GM21526 (cell line): ENCODE data around the gene FUT9.
"Not testable (repeated sequence)": the region's sequence is repeated elsewhere in the genome, so short reads cannot be mapped to it uniquely, and the experiment has no call there.

Experiments used
- ATAC-seq: cut with Tn5 transposase; IDR thresholded peaks from one replicate; pipeline ENCODE4 v1.9.1; 2021; ENCODE audit warnings: moderate library complexity; ENCODE audit not compliant: unreplicated experiment, low FRiP score

Gene FUT9

GRCh38 chr6:96260787-96261430 is 245.1 kb downstream of the FUT9 start:
- not testable (repeated sequence) for ATAC-seq
